Measurements from ENCODE around the gene PSMC2.

Gene PSMC2

DNA sequence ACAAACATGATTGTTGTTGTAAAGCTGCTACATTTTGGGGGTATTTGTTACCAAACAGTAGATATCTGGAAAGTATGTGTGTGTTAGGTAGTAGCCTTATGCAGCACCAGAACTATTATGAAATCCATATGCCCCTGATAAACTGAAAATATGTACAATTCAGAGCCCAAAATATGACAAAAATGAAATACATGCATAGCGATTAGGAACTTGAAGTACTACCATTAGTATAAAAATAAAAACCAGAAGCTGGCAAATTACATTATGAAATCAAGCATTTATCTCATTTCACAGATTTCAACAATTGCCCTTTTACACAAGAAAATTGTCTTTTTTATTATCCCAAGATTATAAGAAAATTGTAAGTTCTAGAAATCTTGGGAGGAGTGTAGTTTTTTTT, 64.7 kb downstream of the PSMC2 start:
- no peak for TF ChIP-seq ZFX (IDR thresholded peaks at IDR 0.05; ENCODE audit: borderline replicate concordance)
- TF ChIP-seq, protein P1, sequence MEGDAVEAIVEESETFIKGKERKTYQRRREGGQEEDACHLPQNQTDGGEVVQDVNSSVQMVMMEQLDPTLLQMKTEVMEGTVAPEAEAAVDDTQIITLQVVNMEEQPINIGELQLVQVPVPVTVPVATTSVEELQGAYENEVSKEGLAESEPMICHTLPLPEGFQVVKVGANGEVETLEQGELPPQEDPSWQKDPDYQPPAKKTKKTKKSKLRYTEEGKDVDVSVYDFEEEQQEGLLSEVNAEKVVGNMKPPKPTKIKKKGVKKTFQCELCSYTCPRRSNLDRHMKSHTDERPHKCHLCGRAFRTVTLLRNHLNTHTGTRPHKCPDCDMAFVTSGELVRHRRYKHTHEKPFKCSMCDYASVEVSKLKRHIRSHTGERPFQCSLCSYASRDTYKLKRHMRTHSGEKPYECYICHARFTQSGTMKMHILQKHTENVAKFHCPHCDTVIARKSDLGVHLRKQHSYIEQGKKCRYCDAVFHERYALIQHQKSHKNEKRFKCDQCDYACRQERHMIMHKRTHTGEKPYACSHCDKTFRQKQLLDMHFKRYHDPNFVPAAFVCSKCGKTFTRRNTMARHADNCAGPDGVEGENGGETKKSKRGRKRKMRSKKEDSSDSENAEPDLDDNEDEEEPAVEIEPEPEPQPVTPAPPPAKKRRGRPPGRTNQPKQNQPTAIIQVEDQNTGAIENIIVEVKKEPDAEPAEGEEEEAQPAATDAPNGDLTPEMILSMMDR (IDR thresholded peaks at IDR 0.05): no peak
- no peak overlapping the region for H3K27ac ChIP-seq

DNA sequence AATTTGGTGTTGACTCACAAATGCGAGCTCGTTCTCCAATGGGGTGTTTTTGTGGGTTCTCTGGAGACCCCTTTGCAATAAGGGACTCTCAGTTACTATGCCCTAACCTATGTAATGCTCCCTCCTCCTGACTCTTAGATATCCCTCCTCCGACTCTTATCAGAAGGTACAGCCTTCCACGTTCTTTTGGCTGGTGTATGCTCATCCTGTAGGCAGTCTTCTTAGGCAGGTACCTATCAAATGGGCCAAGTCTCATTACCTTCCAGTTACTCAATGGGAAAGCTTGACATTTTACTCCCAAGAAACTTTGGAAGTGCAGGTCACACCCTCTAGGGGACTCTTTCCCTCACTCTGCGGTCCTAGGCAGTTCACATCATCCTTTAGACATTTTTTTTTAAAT, 66.0 kb downstream of the PSMC2 start:
- TF ChIP-seq ZFX (IDR thresholded peaks at IDR 0.05; ENCODE audit: borderline replicate concordance): no peak
- TF ChIP-seq, protein P1 (IDR thresholded peaks at IDR 0.05): no peak
- no peak overlapping the region for H3K27ac ChIP-seq

DNA sequence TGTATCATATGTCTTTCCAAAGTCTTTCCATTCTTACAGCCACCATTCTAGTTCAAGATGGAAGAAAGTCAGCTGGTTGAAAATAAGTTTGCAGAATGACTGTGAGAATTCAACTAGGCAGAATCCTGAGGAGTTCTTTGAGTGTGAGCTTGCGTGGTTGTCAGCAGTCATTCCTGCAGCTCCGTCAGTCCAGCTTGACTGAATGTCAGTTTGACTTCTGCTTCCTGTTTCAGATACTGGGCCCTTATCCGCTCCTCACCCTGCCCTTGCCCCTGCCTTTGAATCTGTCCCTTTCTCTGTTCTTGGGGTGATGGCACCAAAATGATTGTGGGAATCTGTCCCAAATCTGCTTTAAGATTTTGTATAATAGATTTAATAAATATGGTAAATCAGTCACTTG, 70.8 kb downstream of the PSMC2 start:
- H3K27ac ChIP-seq: no peak overlapping the region
- TF ChIP-seq ZFX (IDR thresholded peaks at IDR 0.05; ENCODE audit: borderline replicate concordance): no peak
- TF ChIP-seq, protein P1 (IDR thresholded peaks at IDR 0.05): no peak
